OCI-LY7 (cell line): Measurements from ENCODE around the gene MRPL48.

ENCODE experiments used
- CTCF ChIP-seq: fragments of 200-600 bp; sonication (generic); conservative IDR thresholded peaks from 2 replicates; pipeline ENCODE4 v1.5.1; 2014; ENCODE audit warnings: mild to moderate bottlenecking, antibody characterized with exemption, low read length, moderate library complexity, mixed read lengths
- EZH2phosphoT487 ChIP-seq: fragments of 200-600 bp; sonication (generic); IDR thresholded peaks from 2 replicates; pipeline ENCODE4 v1.6.1; 2018; ENCODE audit warnings: low read depth, borderline replicate concordance, mild to moderate bottlenecking, mixed run types, antibody characterized with exemption, low read length, moderate library complexity, mixed read lengths

DNA sequence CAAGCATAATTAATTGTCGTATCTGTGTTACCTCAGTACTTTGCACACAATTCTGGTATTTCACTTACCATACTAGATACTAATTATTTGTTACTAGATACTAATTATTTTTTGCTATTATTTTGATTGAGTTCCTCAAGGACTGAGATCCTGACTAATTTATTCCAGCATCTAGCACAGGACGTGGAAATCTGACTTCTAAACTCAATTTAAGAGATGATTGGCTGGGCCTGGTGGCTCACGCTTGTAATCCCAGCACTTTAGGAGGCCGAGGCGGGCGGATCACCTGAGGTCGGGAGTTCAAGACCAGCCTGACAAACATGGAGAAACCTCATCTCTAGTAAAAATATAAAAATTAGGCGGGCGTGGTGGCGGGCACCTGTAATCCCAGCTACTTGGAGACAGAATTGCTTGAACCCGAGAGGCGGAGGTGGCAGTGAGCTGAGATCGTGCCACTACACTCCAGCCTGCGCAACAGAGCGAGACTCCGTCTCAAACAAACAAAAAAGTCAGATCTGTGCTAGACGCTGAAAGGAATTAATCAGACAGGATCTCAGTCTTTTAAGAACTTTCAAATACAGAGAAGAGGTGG is 527 bp upstream of the MRPL48 start:
- TF ChIP-seq CTCF, result no peak
- TF ChIP-seq EZH2phosphoT487, result no peak
